HAP-1 (cell line): ENCODE results near the gene CRIP2.

ENCODE experiments used
- DNase-seq, 2 experiments: peaks; one replicate each; pipeline ENCODE4 v3.0.0-alpha.2; 2016 to 2020; ENCODE audit warnings: low spot score in 2 of 2
- H3K27me3 ChIP-seq: fragments of 250-450 bp; sonication (Bioruptor Pico); 2 replicates; pipeline ENCODE4 v1.5.1; 2020; ENCODE audit warnings: low read depth, mild to moderate bottlenecking, moderate library complexity
- H3K36me3 ChIP-seq: fragments of 250-450 bp; sonication (Bioruptor Pico); replicated peaks from 2 replicates; pipeline ENCODE4 v1.5.1; 2020; ENCODE audit warnings: mild to moderate bottlenecking
- H3K4me1 ChIP-seq: fragments of 250-450 bp; sonication (Bioruptor Pico); 2 replicates; pipeline ENCODE4 v1.5.1; 2020; ENCODE audit warnings: mild to moderate bottlenecking
- H3K4me3 ChIP-seq: fragments of 250-450 bp; sonication (Bioruptor Pico); 2 replicates; pipeline ENCODE4 v1.5.1; 2020; ENCODE audit warnings: mild to moderate bottlenecking, moderate library complexity
- H3K9me3 ChIP-seq: fragments of 250-450 bp; sonication (Bioruptor Pico); 2 replicates; pipeline ENCODE4 v1.5.1; 2020; ENCODE audit warnings: mild to moderate bottlenecking, moderate library complexity
- in situ Hi-C: fragments of 300-500 bp; cut with MboI; formaldehyde crosslinking; loops from 3 replicates; pipeline ENCODE4 v1.14.3; 2020; ENCODE audit warnings: low sequenced_read_pairs, inconsistent platforms, mixed read lengths

The CRIP2 gene

DNA sequence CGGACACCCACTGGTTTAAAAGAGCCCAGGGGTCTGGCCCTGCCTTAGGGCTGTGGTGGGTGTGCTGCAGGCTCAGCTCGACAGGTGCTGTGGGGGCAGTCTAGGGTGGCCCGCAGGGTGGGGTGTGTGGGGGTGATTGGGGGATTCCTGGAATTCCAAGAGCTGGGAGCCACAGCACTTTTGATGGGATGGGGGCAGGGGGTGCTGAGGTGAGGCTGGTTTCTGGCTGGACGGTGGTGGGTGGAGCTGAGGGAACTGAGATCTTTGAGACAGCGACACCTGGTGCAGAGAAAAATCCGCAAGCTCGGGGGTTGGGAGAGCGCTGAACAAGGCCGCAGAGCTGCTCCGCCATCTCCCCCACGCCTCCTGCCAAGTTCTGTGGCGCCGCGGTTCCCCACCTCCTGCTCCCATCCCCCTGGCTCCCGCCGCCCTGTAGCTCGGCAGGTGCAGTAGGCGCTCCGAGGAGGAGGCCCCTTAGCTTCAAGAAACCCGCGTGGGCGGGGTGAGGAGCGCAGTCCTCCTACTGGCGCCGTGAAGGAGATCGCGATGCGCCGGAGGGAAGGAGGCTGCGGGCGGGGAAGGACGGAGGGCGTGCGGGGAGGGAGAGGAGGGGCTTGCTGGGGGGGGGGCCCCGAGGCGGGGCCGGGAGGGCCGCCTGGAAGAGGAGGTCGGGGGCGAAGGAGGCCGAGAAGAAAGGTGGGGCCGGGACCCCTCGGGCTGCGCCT is 15.1 kb downstream of the CRIP2 start:
- Histone ChIP-seq H3K9me3 (no peaks in the 10 kb centered on the region), H3K36me3 (peaks cover 12% of the 10 kb centered on the region; the same call in 1 of the 2 replicates), H3K27me3 (no peaks in the 10 kb centered on the region), H3K4me1 (peaks cover 6% of the 10 kb centered on the region), H3K4me3 (peak overlapping the region; percentile 54)
- in situ Hi-C loops: no loop called here
- DNase-seq: peak; percentile 87 to 93

GRCh38 chr14:105490267-105490571 is 15.6 kb downstream of the CRIP2 start:
- H3K9me3 ChIP-seq: no peaks in the 10 kb centered on the region
- no peak for DNase-seq
- peaks cover 12% of the 10 kb centered on the region; the same call in 1 of the 2 replicates for H3K36me3 ChIP-seq
- in situ Hi-C loops: no loop called here
- no peaks in the 10 kb centered on the region for H3K27me3 ChIP-seq
- peaks cover 6% of the 10 kb centered on the region for H3K4me1 ChIP-seq
- peak overlapping the region; percentile 54 for H3K4me3 ChIP-seq

DNA sequence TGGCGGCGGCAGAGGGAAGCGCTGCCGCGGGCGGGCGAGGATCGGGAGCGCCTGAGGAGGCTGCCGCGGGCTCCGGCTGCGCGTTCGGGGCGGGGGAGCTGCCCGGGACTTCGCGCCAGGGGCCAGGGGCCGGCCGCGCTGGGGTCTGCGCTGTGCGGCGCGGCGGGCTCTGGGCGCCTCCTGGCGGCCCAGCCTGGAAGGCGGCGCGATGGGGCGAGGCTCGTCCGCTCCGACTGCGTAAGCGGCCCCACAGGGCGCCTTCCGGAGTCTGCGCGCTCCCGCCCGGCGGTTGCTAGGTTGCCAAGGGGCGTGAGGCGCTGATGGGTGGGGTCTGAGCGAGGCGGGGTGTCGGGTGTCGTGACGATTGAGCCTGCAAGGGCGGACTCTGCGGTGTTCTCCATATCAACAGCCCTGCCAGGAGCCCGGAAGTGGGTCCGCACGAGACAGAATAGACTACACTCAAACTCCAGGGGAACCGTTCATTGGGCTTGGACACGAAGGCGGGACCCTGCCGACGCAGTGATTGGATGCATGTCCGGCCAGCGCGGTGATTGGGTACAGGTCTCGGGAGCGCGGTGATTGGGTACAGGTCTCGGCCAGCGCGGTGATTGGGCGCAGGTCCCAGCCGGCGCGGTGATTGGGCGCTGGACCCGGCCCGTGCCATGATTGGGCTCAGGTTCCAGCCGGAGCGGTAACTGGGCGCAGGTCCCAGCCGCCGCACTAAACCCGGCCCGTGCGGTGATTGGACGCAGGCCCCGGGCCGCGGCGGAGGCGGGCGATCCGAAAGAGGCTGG is 16.1 kb downstream of the CRIP2 start, which contains the start of gene TEDC1:
Gene TEDC1, plus strand, starts transcription at position 675 of the 794 bp plus-strand sequence. CDS start 130 bp downstream, outside the sequence.
- Histone ChIP-seq H3K4me1 (peaks cover 6% of the 10 kb centered on the region), H3K9me3 (no peaks in the 10 kb centered on the region), H3K27me3 (no peaks in the 10 kb centered on the region), H3K36me3 (peaks cover 12% of the 10 kb centered on the region; the same call in 1 of the 2 replicates), H3K4me3 (peak within 1 kb of the TSS; percentile 66)
- DNase-seq: peak; percentile 99
- in situ Hi-C loops: no loop called here

DNA sequence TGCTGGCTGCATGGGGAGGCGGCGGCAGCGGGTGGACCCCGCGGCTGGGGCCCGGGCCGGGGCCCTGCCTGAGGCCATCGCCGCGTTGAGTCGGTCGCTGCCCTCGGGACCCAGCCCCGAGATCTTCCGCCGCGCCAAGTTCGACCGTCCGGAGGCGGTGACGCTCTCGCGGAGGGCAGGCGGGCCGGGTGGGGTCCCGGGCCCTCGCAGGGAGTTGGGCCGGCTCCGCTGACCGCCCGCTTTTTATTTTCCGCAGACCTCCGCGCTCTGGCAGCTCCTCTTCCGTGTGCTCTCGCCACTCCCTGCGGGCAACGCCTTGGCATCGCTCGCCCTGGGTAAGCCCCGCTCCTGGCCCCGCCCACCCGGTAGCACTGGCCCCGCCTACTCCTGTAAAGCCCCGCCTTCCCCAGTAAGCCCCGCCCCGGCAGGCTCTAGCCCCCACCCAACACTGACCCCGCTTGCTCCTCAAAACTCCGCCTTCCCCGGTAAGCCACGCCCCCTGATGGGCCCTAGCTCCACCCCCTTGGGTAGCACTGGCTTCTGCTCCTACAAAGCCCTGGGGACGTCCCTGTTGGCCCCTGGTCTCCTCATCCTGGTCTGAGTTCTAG is 16.8 kb downstream of the CRIP2 start:
- peak; percentile 68 to 94 for DNase-seq
- H3K27me3 ChIP-seq: no peaks in the 10 kb centered on the region
- in situ Hi-C loops: no loop called here
- peaks cover 12% of the 10 kb centered on the region; the same call in 1 of the 2 replicates for H3K36me3 ChIP-seq
- H3K4me3 ChIP-seq: peak overlapping the region; percentile 66
- peaks cover 6% of the 10 kb centered on the region; the same call in 1 of the 2 replicates for H3K4me1 ChIP-seq
- no peaks in the 10 kb centered on the region for H3K9me3 ChIP-seq

DNA sequence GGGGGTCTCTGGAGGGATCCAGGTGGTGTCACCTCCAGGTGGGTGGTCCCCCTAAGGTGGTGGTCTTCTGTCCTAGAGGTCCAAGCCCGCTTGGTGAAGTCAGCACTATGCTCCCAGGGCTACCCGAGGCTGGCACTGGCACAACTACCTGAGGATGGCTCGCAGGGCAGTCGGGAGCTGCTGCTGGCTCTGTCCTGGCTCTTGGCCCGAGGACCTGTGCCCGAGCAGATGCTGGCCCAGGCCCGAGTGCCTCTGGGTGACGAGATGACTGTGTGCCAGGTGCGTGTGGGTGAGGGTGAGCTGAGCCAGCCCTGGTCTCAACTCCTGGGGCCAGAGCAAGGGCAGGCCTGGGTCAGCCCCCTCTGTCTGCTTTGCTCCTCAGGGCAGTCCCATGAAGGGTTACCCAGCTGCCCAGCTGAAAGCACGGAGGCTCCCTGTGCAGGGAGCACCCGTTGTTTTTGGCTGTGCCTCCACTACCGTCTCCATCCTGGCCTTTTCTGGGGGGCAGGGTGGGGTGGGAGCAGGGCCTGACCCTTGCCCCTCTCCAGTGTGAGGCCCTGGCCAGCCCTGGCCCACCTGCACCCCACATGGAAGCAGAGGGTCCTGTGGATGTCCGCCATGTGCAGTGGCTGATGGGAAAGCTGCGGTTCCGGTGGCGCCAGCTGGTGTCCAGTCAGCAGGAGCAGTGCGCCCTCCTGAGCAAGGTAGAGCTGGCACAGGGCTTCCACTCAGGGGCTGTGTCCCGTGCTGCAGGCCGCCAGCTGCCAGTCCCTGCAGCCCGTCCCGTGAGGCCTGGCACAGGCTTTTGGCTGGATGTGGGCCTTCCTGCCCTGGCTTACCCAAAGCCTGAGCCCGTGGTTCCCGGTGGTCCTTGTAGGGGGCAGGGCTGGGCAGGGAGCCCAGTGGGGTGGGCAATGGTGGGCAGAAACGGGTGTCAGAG is 17.7 kb downstream of the CRIP2 start:
- no peak for DNase-seq
- Histone ChIP-seq H3K36me3 (peaks cover 12% of the 10 kb centered on the region; the same call in 1 of the 2 replicates), H3K27me3 (no peaks in the 10 kb centered on the region), H3K9me3 (no peaks in the 10 kb centered on the region), H3K4me3 (peak overlapping the region; percentile 66), H3K4me1 (peaks cover 6% of the 10 kb centered on the region; the same call in 1 of the 2 replicates)
- in situ Hi-C loops: no loop called here

GRCh38 chr14:105492971-105493871 is 18.6 kb downstream of the CRIP2 start:
- H3K27me3 ChIP-seq: no peaks in the 10 kb centered on the region
- in situ Hi-C loops: no loop called here
- DNase-seq: no peak
- H3K4me3 ChIP-seq: no peak overlapping the region
- peaks cover 12% of the 10 kb centered on the region; the same call in 1 of the 2 replicates for H3K36me3 ChIP-seq
- H3K9me3 ChIP-seq: no peaks in the 10 kb centered on the region
- peaks cover 6% of the 10 kb centered on the region; the same call in 1 of the 2 replicates for H3K4me1 ChIP-seq

GRCh38 chr14:105493921-105494605 is 19.4 kb downstream of the CRIP2 start:
- Histone ChIP-seq H3K4me3 (no peak overlapping the region), H3K36me3 (peaks cover 12% of the 10 kb centered on the region; the same call in 1 of the 2 replicates), H3K9me3 (no peaks in the 10 kb centered on the region), H3K27me3 (no peaks in the 10 kb centered on the region), H3K4me1 (peaks cover 5% of the 10 kb centered on the region; the same call in 1 of the 2 replicates)
- no peak for DNase-seq
- in situ Hi-C loops: no loop called here

- Histone ChIP-seq H3K4me3 (no peak overlapping the region), H3K36me3 (peaks cover 12% of the 10 kb centered on the region; the same call in 1 of the 2 replicates), H3K27me3 (no peaks in the 10 kb centered on the region), H3K9me3 (no peaks in the 10 kb centered on the region), H3K4me1 (no peaks in the 10 kb centered on the region; the same call in 1 of the 2 replicates)
- DNase-seq: no peak
- in situ Hi-C loops: no loop called here
Observed at GRCh38 chr14:105494606-105494929, 19.9 kb downstream of the CRIP2 start.

GRCh38 chr14:105495101-105495989 is 20.7 kb downstream of the CRIP2 start:
- Histone ChIP-seq H3K4me3 (no peak overlapping the region), H3K4me1 (no peaks in the 10 kb centered on the region), H3K9me3 (no peaks in the 10 kb centered on the region), H3K27me3 (no peaks in the 10 kb centered on the region), H3K36me3 (peaks cover 12% of the 10 kb centered on the region; the same call in 1 of the 2 replicates)
- no peak for DNase-seq
- in situ Hi-C loops: no loop called here

GRCh38 chr14:105495990-105496830 is 21.6 kb downstream of the CRIP2 start:
- in situ Hi-C loops: no loop called here
- H3K27me3 ChIP-seq: no peaks in the 10 kb centered on the region

More at GRCh38 chr14:105495990-105496830, 21.6 kb downstream of the CRIP2 start:
- Histone ChIP-seq H3K9me3 (no peaks in the 10 kb centered on the region), H3K4me1 (no peaks in the 10 kb centered on the region), H3K36me3 (peaks cover 12% of the 10 kb centered on the region; the same call in 1 of the 2 replicates), H3K4me3 (no peak overlapping the region)
- DNase-seq: no peak
